Measurements from ENCODE around the gene FLNA.

The FLNA gene

DNA sequence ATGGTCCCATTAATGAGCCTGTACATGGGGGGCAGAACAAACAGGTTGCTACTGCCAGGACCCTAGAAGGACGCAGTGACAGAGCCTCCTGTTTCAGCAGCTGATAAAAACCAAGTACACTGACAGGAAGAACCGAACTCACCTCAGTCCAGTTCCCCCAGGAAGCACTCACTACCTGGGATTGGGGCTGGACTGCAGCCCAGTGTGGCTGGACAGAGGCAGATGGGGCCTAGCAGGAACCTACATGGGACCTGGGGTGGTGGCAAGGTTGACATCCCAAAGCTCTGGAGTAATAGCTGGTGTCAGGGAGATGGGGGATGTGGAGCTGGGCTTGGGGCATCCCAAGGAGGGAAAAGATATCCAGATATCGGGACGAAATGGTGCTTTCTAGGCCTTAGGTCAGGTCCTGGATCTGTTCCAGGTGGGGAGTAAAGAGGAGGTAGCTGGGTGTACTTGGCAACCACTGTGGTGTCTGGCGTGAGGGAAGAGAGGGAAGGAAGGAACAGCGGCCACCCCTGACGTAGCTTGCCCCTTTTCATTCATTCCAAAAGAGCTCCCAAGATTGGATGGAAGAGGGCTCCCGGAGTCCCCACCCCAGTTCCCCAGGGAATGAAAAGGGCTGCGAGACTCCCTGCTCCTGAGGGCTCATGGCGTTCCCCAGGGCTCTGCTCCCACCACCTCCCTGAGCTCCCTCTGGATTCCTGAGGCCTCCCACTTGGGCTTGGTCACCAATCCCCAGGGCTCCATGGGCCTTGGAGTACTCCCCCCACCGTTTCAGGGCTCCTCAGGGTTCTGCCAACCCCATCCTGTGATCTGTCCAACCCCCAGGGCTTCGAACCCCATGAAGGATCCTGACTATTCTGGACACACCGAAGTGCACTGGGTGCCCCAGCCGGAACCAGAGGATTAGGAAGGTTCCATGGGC is 9.2 kb upstream of the FLNA start:
- H3K4me3 ChIP-seq (ENCODE audit: low read depth, low read length), result no peak overlapping the region
- no peak for DNase-seq (ENCODE audit: low read depth)

DNA sequence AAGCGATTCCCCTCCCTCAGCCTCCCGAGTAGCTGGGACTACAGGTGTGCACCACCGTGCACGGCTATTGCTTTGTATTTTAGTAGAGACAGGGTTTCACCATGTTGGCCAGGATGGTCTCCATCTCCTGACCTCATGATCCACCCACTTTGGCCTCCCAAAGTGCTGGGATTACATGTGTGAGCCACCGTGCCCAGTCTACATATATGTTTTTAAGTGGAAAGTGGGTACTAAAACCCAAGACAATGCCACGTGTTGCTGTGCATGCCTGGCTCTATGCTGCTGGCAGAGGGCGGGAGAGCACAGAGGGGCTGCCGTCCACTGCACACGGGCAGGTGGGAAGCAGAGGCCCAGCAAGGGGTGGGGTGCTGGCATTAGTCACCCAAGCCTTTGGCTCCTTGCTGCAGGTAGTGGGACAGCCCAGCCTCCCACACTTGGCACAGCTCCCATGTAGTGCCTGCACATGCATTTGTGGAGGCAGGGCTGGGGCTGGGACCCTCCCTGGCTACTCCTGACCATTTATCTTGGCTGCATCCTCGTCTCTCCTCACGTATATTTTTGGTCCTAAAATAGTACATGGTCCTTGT is 8.1 kb upstream of the FLNA start:
- no peak for TF ChIP-seq CTCF (IDR thresholded peaks at IDR 0.05; ENCODE audit: low read depth, low read length, missing control alignments)
- no peak for DNase-seq (ENCODE audit: low read depth)
- no peak overlapping the region for H3K4me3 ChIP-seq (ENCODE audit: low read depth, low read length)

More for the DNA sequence above, 9.2 kb upstream of the FLNA start:
- no peak for TF ChIP-seq CTCF (IDR thresholded peaks at IDR 0.05; ENCODE audit: low read depth, low read length, missing control alignments)

- no peak overlapping the region for H3K4me3 ChIP-seq (ENCODE audit: low read depth, low read length)
- no peak for TF ChIP-seq CTCF (IDR thresholded peaks at IDR 0.05; ENCODE audit: low read depth, low read length, missing control alignments)
- DNase-seq (ENCODE audit: low read depth), result no peak
These were observed 6.8 kb upstream of the FLNA start for GRCh38 chrX:154381271-154381670.

GRCh38 chrX:154380787-154381186 is 6.4 kb upstream of the FLNA start:
- no peak for DNase-seq (ENCODE audit: low read depth)
- peak overlapping the region; percentile 88 for H3K4me3 ChIP-seq (ENCODE audit: low read depth, low read length)
- no peak for TF ChIP-seq CTCF (IDR thresholded peaks at IDR 0.05; ENCODE audit: low read depth, low read length, missing control alignments)

DNA sequence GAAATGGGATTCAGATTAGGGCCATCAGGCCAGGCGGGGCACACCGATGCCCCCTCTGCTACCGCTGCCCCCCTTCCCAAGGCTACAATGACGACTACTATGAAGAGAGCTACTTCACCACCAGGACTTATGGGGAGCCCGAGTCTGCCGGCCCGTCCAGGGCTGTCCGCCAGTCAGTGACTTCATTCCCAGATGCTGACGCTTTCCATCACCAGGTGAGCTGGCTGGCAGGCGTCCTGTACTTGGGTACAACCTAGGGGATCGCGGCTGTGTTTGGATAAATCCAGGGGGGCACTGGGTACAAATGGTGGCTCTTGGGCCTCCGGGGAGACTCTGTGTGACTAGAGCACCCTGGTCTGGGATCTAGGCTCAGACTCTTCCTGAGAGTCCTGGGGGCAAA is 5.7 kb upstream of the FLNA start:
- TF ChIP-seq CTCF (IDR thresholded peaks at IDR 0.05; ENCODE audit: low read depth, low read length, missing control alignments), result no peak
- DNase-seq (ENCODE audit: low read depth), result no peak
- peak overlapping the region; percentile 88 for H3K4me3 ChIP-seq (ENCODE audit: low read depth, low read length)

DNA sequence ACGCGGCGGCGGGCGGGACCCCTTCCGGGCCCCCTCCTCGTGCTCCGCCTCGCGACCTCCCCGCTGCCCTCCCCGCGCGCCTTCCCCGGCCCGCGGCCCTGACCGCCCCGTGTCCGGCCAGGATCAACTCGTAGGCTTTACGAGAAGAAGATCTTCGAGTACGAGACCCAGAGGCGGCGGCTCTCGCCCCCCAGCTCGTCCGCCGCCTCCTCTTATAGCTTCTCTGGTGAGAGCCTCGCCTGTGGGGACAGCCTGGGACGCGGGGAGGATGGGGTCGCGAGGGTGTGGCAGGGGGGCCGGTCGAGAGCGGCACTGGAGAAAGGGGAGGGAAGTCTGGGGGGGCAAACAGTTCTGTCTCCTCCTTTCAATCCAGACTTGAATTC is 5.1 kb upstream of the FLNA start:
- TF ChIP-seq CTCF (IDR thresholded peaks at IDR 0.05; ENCODE audit: low read depth, low read length, missing control alignments), result no peak
- DNase-seq (ENCODE audit: low read depth), result no peak
- H3K4me3 ChIP-seq (ENCODE audit: low read depth, low read length), result peak overlapping the region; percentile 88

All from GM12864 (cell line).